GM12865 (cell line): ENCODE measurements around the gene ARTN.
A peak's percentile ranks its signal among the peaks of the same experiment; 100 is the strongest.

ENCODE experiments used
- DNase-seq: peaks from one replicate; pipeline ENCODE4 v3.0.0; 2010; ENCODE audit warnings: low read depth
- H3K4me3 ChIP-seq: 2 replicates; pipeline ENCODE4 v1.5.1; 2011; ENCODE audit warnings: mild to moderate bottlenecking, low read depth, low read length, control low read depth
- TF ChIP-seq, protein P1 (sequence below): IDR thresholded peaks from 2 replicates; pipeline ENCODE4 v1.5.1; 2011; ENCODE audit warnings: low read length, control low read depth, low read depth, inconsistent platforms; ENCODE audit not compliant: insufficient read depth; ENCODE audit errors: missing control alignments

Gene ARTN

DNA sequence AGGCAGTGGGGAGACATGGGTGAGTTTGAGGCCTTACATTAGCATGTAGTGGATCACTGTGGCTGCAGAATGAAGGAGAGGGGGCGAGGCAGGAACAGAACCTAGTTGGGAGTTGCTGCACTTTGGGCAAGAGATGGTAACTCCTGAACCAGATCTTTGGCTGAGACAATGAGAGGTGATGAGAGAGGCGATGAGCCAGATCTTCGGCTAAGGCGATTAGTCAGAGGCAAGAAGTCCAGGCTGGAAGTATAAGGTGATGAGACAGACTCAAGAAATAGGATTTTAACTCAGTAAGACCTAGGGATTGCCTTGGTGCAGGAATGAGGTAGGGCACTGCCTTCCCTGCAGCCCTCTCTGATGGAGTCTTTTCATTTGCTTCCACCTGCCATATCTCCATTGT, 9.1 kb upstream of the ARTN start:
- TF ChIP-seq, protein P1, sequence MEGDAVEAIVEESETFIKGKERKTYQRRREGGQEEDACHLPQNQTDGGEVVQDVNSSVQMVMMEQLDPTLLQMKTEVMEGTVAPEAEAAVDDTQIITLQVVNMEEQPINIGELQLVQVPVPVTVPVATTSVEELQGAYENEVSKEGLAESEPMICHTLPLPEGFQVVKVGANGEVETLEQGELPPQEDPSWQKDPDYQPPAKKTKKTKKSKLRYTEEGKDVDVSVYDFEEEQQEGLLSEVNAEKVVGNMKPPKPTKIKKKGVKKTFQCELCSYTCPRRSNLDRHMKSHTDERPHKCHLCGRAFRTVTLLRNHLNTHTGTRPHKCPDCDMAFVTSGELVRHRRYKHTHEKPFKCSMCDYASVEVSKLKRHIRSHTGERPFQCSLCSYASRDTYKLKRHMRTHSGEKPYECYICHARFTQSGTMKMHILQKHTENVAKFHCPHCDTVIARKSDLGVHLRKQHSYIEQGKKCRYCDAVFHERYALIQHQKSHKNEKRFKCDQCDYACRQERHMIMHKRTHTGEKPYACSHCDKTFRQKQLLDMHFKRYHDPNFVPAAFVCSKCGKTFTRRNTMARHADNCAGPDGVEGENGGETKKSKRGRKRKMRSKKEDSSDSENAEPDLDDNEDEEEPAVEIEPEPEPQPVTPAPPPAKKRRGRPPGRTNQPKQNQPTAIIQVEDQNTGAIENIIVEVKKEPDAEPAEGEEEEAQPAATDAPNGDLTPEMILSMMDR: no peak
- no peak overlapping the region for H3K4me3 ChIP-seq
- no peak for DNase-seq

DNA sequence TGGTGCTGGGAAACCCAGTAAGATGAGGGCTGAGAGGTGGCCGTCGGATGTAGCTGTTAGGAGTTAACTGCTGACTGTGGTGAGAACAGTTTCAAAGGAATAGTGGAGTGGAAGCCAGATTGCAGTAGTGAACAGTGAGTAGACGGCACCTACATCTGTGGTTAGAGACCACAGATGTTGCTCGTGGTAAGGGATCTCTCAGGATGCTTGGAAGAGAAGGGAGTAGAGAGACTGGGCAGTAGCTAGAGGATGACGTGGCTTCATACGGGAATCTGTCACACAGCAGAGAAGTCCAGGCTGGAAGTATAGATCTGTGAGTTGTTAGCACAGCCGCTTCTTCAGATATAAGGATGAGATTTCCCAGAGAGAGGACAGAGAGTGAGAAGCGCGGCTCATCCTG, 7.8 kb upstream of the ARTN start:
- no peak overlapping the region for H3K4me3 ChIP-seq
- TF ChIP-seq, protein P1: no peak
- no peak for DNase-seq

DNA sequence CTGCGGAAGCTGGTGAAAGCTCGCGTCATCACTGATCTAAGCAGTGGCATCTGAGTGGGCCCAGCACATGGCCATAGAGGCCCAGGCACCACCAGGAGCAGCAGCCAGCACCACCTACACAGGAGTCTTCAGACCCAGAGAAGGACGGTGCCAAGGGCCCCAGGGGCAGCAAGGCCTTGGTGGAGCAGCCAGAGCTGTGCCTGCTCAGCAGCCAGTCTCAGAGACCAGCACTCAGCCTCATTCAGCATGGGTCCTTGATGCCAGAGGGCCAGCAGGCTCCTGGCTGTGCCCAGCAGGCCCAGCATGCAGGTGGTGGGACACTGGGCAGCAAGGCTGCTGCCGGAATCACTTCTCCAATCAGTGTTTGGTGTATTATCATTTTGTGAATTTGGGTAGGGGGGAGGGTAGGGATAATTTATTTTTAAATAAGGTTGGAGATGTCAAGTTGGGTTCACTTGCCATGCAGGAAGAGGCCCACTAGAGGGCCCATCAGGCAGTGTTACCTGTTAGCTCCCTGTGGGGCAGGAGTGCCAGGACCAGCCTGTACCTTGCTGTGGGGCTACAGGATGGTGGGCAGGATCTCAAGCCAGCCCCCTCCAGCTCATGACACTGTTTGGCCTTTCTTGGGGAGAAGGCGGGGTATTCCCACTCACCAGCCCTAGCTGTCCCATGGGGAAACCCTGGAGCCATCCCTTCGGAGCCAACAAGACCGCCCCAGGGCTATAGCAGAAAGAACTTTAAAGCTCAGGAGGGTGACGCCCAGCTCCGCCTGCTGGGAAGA, 3.2 kb upstream of the ARTN start:
- DNase-seq: peak; percentile 32
- TF ChIP-seq, protein P1: peak; percentile 52
- no peak overlapping the region for H3K4me3 ChIP-seq

DNA sequence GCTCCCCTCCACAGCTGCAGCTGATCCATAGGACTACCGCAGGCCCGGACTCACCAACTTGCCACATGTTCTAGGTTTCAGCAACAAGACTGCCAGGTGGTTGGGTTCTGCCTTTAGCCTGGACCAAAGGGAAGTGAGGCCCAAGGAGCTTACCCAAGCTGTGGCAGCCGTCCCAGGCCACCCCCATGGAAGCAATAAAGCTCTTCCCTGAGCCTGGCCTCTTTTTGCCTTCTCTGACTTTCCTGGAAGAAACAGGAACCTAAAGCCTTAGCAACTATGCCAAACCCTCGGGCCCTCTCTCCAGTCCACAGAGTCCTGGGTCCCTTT, 2.7 kb upstream of the ARTN start:
- TF ChIP-seq, protein P1: no peak
- H3K4me3 ChIP-seq: no peak overlapping the region
- DNase-seq: no peak

DNA sequence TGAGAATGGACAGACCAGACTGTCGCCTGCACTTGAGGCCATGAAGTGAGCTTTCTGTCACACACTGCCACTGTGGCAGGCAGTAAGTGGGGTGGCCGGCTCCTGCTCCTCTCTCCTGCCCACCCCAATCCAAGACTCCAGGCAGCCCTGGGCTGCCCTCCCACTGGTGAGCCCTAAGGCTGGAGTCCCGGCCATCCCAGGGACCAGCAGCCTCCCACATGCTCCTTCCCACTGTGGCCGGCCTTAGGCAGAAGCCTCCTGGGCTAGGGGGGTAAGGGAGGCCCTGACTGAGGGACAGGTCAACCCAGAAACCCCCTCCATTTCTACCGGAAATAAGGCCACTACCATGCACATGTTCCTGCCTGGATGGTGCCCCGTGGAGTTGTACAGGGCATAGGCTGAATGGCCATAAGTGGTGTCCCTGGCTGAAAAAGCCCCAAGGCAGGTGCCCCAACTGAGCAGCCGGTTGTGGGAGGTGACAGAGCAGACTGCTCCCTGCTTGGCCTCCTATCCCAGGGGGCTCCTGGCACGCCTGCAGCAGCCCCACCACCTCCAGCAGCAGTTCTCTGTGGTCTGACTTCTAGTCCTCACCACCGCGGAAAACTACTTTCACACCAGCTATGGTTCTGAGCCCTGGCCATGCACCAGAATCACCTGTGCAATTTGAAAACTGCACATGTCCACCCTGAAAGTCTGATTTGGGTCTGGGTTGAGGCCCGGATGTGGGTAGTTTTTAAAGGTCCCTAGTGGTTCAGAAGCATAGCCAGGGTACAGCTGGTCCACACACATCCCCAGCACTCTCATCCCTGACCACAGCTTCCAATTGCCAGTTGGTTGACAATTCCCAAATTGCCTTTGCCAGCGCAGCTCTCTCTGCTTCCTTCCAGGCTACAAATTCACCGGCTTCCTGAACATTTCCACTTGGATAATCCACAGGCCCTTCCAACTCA, 1.6 kb upstream of the ARTN start:
- TF ChIP-seq, protein P1: no peak
- DNase-seq: no peak
- no peak overlapping the region for H3K4me3 ChIP-seq

DNA sequence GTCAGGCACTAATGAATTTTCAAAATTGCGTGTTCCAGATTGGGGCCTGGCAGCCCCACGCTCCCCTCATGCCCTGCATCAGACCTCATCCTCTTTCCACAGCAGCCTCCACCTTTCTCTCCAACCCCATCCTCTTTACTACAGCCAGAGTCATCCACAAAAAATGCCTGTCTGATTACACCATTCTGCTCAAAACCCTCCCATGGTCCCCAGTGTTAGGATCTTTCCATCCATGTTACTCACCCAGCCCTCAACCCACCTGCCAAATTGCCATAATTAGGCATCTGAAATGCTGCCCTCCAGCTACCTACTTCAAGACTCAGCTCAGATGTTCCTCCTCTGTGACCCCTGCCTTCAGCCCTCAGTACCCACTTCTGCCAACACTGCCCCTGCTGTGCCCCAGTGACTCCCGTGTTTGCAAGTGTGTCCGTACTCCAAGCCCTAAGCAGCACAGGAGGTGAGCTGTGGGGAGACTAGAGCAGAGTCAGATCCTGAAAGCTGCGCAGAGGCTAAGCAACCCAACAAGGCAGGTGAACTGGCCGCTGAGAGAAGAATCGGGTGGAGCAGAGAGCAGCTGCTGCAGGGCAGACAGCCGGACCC, 715 bp upstream of the ARTN start:
- no peak overlapping the region for H3K4me3 ChIP-seq
- DNase-seq: no peak
- TF ChIP-seq, protein P1: no peak
